Neuron (in vitro differentiated cells): ENCODE measurements around the gene TAS2R3.

Source experiments
- H2AFZ ChIP-seq: one replicate; pipeline ENCODE4 v1.6.1; 2013; ENCODE audit warnings: low read depth, mild to moderate bottlenecking, inconsistent platforms, low read length, moderate library complexity
- H3K27me3 ChIP-seq: one replicate; pipeline ENCODE4 v1.6.1; 2013; ENCODE audit warnings: low read length; ENCODE audit not compliant: insufficient read depth
- H3K36me3 ChIP-seq: one replicate; pipeline ENCODE4 v1.6.1; 2013; ENCODE audit warnings: low read length; ENCODE audit not compliant: insufficient read depth
- H3K4me1 ChIP-seq: one replicate; pipeline ENCODE4 v1.6.1; 2013; ENCODE audit warnings: low read length; ENCODE audit not compliant: insufficient read depth
- H3K4me3 ChIP-seq: 2 replicates; pipeline ENCODE4 v1.5.1; 2013; ENCODE audit warnings: mild to moderate bottlenecking, low read length, moderate library complexity
- H3K9me3 ChIP-seq: one replicate; pipeline ENCODE4 v1.6.1; 2013; ENCODE audit warnings: low read length

TAS2R3 gene, protein sequence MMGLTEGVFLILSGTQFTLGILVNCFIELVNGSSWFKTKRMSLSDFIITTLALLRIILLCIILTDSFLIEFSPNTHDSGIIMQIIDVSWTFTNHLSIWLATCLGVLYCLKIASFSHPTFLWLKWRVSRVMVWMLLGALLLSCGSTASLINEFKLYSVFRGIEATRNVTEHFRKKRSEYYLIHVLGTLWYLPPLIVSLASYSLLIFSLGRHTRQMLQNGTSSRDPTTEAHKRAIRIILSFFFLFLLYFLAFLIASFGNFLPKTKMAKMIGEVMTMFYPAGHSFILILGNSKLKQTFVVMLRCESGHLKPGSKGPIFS

DNA sequence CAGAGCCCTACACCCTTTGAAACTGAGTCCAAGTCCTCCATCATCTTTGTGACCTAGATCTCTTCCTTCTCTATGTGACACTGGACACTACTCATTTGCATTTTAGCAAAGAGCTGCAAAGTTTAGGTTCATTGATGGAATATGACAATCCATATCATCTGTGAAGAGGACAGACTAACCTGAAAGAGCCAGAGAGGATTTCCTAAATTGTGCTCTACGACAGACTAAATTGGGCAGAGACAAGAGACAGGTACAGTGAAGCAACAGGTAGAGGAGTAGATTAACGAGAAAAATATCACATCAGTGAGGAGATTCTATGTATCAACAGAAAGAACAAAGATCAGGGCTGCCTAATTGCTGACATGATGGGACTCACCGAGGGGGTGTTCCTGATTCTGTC, at the start of gene TAS2R3:
Gene TAS2R3, plus strand, starts transcription at position 301 of the 400 bp plus-strand sequence. Its CDS starts 62 bp downstream, at position 363.
- no peak within 1 kb of the TSS for H3K4me3 ChIP-seq
- H3K36me3 ChIP-seq, result peaks cover 45% of the 10 kb centered on the region
- H3K4me1 ChIP-seq, result no peaks in the 10 kb centered on the region
- H2AFZ ChIP-seq, result no peak within 1 kb of the TSS
- H3K9me3 ChIP-seq, result no peaks in the 10 kb centered on the region
- no peaks in the 10 kb centered on the region for H3K27me3 ChIP-seq

DNA sequence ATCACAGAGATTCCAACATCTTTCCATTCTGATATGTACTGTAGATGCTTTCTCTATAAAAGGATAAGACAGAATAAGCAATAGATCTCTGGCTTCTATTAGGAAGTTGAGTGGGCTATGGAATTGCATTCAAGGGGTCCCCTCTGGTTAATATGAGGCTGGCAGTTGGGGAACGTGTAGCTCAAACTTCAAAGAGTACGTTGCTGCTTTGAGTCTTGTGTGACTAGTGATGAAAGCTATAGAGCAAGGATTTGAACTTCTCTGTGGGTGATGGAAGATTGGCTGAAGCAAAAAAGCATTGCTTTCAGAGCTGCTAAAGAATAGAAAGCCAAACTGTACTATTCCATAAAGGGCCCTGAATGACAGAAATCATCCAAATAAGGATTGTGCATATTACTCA, 49.3 kb upstream of the TAS2R3 start:
- H2AFZ ChIP-seq, result no peak overlapping the region
- no peaks in the 10 kb centered on the region for H3K36me3 ChIP-seq
- H3K4me3 ChIP-seq, result no peak overlapping the region
- H3K4me1 ChIP-seq, result no peaks in the 10 kb centered on the region
- H3K27me3 ChIP-seq, result no peaks in the 10 kb centered on the region
- no peaks in the 10 kb centered on the region for H3K9me3 ChIP-seq

DNA sequence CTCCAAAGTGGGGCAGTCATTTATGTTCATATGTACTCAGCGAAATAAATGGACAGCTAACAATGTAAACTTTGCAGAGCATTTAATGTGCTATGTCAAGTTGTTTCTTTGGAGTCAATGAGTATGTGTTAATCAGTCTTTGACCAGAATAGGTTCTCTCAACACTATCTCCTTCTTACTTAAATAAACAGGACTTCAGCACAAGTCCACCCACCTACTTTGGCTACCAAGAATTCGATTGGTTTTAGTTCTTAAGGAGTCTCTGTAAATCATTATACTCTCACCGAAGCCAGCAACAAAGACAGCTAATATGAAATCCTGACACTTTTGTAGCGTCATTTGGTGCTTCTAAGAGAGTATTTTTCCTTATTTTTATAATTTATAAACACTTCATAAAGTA, 48.9 kb upstream of the TAS2R3 start:
- Histone ChIP-seq H3K36me3 (no peaks in the 10 kb centered on the region), H2AFZ (no peak overlapping the region), H3K4me1 (no peaks in the 10 kb centered on the region), H3K4me3 (no peak overlapping the region), H3K9me3 (no peaks in the 10 kb centered on the region), H3K27me3 (no peaks in the 10 kb centered on the region)

DNA sequence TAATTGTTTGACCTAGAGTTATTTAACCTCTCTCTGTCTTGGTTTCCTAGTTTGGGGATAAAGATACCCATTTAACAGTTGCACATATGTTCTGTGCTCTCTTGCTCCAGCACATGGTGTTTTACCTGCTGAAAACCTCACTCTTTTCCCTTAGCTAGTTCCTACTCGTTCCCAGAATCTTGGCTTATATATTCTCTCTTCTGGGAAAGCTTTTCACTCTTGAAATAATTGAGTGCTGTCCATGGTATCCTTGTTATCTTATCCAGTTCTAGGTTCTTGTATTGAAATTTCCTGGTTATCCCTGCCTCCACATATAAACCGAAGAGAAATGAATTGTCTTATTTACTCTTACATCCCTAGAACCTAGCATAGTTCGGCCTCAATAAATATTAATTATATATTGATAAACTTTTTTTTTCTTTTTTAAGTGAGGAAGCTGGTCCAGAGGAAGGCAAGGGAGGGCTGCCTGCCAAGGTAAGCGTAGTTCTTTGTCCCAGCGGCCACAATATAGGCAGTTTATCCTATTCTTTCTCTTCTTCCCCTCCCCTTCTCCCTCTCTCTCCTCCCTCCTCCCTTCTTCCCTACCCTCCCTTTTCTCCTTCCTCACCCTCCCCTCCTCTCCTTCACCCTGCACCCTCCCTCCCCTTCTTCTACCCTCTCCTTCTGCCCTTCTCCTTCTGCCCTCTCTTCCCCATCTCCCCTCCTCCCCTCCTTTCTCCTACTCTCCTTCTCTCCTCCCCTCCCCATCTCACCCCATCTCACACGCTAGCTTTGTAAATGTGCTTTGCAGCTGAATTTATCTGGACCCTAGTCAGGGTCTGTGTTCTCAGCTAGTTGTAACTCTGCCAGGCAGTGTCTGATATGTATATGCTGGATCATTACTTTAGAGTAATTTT, 47.9 kb upstream of the TAS2R3 start:
- Histone ChIP-seq H2AFZ (no peak overlapping the region), H3K36me3 (no peaks in the 10 kb centered on the region), H3K4me1 (no peaks in the 10 kb centered on the region), H3K27me3 (no peaks in the 10 kb centered on the region), H3K9me3 (no peaks in the 10 kb centered on the region), H3K4me3 (no peak overlapping the region)

DNA sequence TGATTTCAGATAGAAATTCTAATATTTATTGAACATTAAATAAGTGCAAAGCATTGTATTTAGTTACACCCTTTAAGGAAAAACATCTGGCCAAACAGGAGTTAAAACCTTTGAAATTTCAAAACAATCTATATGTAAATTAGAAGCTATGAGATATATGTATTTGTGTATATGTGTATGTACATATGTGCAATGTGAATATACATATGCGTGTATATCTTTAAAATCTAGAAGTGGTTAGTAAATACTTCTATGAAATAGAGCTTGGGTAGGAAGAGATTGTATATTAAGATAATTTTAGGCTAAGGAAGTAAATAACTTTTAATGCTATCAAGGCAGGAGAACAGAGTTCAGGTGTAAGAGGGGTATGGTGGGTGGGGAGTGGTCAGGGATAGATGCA, 46.4 kb upstream of the TAS2R3 start:
- no peaks in the 10 kb centered on the region for H3K27me3 ChIP-seq
- H2AFZ ChIP-seq, result no peak overlapping the region

DNA sequence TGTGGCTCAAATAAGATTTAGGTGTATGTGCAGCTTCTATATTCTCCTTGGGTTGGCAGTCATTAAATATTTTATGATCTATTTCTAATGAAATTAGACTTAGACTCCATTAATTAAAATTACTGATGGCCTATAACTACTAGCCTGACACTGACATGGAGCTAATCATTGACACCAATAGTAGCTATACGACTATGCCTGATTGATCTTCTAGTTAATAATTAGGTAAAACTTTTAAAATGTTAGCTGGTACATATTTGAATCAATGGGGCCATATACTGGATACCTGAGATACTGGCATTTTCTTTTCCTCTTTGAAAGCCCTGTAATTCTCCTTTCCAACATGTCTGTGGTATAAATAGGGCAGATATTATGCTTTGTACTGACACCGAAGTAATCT, 41.4 kb upstream of the TAS2R3 start:
- no peak overlapping the region for H2AFZ ChIP-seq

More for the DNA sequence above, 46.4 kb upstream of the TAS2R3 start:
- Histone ChIP-seq H3K36me3 (no peaks in the 10 kb centered on the region), H3K4me3 (no peak overlapping the region), H3K9me3 (no peaks in the 10 kb centered on the region), H3K4me1 (no peaks in the 10 kb centered on the region)

DNA sequence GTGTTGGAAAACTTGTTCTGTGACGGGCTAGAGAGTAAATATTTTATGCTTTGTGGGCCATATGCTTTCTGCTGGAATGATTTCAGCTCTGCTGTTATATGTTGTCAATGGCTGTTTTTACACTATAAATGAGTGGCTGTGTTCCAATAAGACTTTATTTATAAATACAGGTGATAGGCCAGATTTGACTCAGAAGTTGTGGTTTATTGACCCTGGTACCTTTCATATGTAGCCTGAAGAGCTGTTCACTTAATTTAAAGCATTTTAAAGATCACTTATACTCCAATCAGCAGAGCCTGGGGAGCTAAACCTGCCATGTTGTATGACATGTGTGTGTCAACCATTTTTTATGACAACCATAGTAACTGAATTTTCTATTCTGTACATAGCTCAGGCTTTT, 34.9 kb upstream of the TAS2R3 start:
- H2AFZ ChIP-seq, result no peak overlapping the region
- no peaks in the 10 kb centered on the region for H3K36me3 ChIP-seq
- no peak overlapping the region for H3K4me3 ChIP-seq
- H3K4me1 ChIP-seq, result no peaks in the 10 kb centered on the region
- H3K9me3 ChIP-seq, result no peaks in the 10 kb centered on the region
- no peaks in the 10 kb centered on the region for H3K27me3 ChIP-seq

More for the DNA sequence above, 41.4 kb upstream of the TAS2R3 start:
- H3K4me1 ChIP-seq, result no peaks in the 10 kb centered on the region
- H3K4me3 ChIP-seq, result no peak overlapping the region
- no peaks in the 10 kb centered on the region for H3K27me3 ChIP-seq
- no peaks in the 10 kb centered on the region for H3K36me3 ChIP-seq
- no peaks in the 10 kb centered on the region for H3K9me3 ChIP-seq

DNA sequence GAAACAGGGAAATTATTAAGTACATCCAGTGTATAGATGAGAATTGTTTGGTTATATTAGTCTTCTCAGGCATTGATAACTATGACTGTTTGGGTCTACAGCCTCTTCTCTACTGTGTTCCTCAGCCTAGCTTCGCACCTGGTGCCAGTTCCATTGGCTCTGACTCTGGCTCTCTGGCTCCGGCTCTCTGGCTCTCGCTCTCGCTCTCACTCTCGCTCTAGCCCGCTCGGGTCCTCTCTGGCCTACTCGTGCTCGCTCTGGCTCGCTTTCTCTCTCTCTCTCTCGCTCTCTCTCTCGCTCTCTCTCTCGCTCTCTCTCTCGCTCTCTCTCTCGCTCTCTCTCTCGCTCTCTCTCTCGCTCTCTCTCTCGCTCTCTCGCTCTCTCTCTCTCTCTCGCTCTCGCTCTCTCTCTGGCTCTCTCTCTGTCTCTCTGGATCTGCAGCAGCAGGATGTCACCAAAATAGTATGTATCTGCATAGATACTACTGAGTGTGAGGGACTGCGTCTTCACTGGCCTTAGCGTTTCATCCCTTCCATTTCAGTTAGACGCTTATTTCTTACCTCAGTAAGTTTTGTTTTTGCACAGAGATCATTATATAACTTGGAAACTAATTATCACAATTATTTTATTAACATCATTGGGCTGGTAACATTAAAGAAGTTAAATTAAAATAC, 32.3 kb upstream of the TAS2R3 start:
- H3K9me3 ChIP-seq, result no peaks in the 10 kb centered on the region
- H2AFZ ChIP-seq, result no peak overlapping the region
- no peaks in the 10 kb centered on the region for H3K36me3 ChIP-seq
- H3K4me1 ChIP-seq, result no peaks in the 10 kb centered on the region
- no peaks in the 10 kb centered on the region for H3K27me3 ChIP-seq
- no peak overlapping the region for H3K4me3 ChIP-seq

DNA sequence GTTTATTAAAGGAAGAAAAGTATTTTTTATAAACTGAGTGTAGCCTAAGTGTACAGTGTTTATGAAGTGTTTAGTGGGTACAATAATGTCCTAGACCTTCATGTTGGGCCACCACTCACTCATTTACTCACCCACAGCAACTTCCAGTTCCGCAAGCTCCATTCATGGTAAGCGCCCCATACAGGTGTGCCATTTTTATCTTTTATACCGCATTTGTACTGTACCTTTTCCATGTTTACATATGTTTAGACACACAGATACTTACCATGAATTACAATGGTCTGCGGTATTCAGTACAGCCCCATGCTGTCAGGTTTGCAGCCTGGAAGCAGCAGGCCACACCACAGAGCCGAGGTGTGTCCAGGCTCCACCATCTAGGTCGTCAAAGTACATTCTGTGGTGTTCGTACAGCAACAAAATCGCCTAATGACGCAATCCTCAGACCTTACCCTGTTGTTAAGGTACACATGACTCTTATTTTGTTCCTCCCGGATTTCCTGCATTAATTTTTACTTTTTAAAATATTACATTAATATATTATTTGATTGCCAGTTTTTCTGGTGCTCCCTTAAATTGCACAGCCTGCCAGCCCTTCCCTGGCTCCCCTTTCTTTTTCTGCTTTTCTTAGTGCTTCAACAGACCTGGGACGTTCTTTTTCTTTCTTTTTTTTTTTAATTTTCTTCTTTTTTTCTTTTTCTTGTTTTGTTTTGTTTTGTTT, 26.6 kb upstream of the TAS2R3 start:
- peak overlapping the region; percentile 99 for H3K4me3 ChIP-seq
- H2AFZ ChIP-seq, result peak overlapping the region; percentile 78
- no peaks in the 10 kb centered on the region for H3K9me3 ChIP-seq
- peaks cover 22% of the 10 kb centered on the region for H3K4me1 ChIP-seq
- H3K27me3 ChIP-seq, result no peaks in the 10 kb centered on the region
- H3K36me3 ChIP-seq, result peaks cover 29% of the 10 kb centered on the region

DNA sequence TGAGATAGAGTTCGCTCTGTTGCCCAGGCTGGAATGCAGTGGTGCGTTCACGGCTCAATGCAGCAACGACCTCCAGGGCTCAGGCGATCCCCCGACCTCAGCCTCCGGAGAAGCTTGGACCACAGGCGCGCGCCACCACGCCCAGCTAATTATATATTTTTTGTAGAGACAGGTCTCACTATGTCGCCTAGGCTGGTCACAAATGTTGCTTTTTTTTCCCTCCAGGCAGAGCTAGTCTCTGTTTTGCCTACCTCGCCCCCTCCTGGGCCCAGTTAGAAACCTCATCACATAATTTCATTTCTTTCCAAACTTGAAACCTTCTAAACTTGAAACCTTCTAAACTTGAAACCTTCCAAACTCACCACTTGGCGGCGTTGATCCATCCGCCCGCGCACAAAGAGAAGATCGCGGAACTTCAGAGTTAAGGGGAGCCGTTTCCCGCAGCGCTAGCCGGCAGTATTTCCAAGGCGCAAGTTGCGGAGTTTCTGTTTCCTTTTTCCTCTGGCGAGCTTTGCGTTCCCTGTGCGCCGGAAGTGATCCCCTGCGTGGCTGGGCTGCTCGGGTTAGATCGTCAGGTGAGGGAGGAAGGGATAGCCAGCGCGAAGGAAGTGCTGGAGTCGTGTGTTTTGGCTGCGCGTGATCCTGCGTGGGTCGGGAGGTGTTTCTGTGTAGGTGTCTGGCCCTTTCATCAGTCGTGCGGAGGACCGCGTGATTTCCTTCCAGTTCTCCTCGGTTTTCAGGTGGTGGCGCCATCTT, 25.9 kb upstream of the TAS2R3 start, which contains the start of gene SSBP1:
Gene SSBP1, plus strand, starts transcription at position 523 of the 756 bp plus-strand sequence. CDS start 809 bp downstream, outside the sequence.
- Histone ChIP-seq H3K4me1 (peaks cover 22% of the 10 kb centered on the region), H3K27me3 (no peaks in the 10 kb centered on the region), H3K9me3 (no peaks in the 10 kb centered on the region), H3K4me3 (peak within 1 kb of the TSS; percentile 99), H2AFZ (peak within 1 kb of the TSS; percentile 78), H3K36me3 (peaks cover 34% of the 10 kb centered on the region)

DNA sequence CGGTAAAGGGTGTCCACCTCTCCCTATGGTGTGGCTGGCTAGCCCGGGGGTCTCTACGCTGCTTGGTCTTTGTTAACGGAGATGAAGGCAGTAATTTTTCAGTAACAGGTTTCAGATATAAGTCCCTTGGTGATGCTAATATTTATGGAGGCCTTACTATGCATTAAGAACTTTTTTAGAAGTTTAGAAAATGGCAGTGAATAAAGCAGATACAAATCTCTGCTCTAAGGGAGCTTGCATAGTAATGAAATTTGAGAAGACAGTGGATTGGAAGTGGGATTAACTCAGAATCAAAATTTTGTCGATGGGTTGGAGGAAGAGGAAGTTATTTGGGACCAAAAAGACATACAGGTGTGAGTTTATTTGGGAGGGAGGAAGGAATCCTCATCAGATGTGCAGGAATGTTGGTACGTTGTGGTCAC, 25.3 kb upstream of the TAS2R3 start:
- H3K4me1 ChIP-seq, result peaks cover 22% of the 10 kb centered on the region
- H3K4me3 ChIP-seq, result peak overlapping the region; percentile 99
- H2AFZ ChIP-seq, result peak overlapping the region; percentile 14
- H3K9me3 ChIP-seq, result no peaks in the 10 kb centered on the region
- H3K27me3 ChIP-seq, result no peaks in the 10 kb centered on the region
- H3K36me3 ChIP-seq, result peaks cover 40% of the 10 kb centered on the region

DNA sequence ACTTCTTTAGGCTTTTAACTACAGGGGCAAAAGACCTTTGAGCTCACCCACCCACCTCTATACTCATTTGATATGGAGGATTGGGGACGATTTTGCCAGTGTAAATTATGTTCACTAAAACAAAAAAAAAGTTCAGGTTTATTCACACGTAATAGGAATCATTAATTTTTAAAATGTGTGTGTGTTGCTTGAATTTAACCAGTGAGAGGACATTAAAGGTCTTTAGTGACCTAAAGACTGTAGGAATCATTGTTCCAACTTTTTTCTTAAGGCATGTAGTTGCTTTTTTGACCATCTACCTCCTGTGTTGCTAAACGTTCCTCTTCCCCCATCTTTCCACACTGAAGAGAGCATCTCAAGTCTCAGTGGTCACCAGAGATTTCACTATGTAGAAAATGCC, 24.6 kb upstream of the TAS2R3 start:
- Histone ChIP-seq H3K4me1 (peaks cover 22% of the 10 kb centered on the region), H3K4me3 (peak overlapping the region; percentile 99), H2AFZ (no peak overlapping the region), H3K9me3 (no peaks in the 10 kb centered on the region), H3K27me3 (no peaks in the 10 kb centered on the region), H3K36me3 (peaks cover 46% of the 10 kb centered on the region)
